GM19395 (cell line): Measurements from ENCODE around the gene KEL.

Source experiments
- ATAC-seq: cut with Tn5 transposase; IDR thresholded peaks from one replicate; pipeline ENCODE4 v1.9.1; 2021; ENCODE audit warnings: mild to moderate bottlenecking, moderate library complexity; ENCODE audit not compliant: unreplicated experiment

KEL gene

DNA sequence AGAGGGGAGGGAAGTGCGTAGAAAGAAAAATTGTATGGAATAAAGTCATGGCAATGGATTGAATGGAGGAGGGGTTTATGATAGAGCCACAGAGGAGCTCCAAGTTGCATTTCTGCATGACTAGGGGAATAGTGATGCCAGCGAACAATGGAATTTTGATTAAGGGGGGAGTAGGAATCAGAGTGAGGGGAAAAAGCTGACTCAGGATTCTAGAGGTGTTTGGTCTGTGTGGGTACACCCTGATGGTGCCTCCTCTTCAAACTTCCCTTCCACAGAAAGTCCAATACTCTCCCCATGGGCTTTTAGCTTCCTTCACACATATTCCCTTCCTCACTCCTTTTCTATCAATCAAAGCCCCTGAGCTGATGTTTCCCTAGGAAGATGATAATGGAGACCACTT, 1.8 kb upstream of the KEL start:
- ATAC-seq: no peak

DNA sequence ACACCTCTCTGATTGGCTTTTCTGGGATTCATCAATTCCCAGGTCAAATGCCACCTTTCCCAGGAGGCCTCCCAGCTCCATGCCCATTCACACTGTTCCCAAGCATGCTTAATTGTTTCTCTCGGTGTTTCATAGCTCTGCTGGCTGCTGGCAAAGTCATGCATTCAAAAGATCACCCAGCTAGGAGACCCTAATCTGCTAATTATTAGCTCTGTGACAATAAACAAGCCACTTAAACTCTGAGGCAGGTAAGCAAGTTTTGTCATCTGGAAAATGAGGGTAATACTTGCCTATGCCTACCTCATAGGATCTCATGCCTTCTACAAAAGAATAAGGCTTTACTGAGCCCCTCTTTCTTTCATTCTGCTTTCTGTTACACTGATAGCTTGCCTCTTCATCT, 828 bp upstream of the KEL start:
- no peak for ATAC-seq

DNA sequence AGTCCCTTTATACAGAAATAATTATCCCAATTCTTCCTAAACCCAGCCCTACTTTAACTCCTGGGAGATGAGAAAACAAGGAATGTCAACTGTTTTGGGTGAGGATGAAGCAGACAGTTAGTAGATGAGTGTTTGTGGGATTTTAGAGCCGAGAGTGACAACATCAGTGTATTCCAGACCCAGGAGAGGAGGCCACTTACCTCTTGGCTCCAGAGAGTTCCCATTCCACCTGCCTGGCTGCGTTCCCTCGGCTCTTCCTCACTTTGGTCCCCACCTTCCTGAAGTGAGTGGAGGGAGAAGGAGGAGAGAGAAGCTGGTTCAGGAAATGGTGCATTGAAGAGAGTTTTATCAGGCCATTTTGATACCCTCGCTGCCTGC, 579 bp downstream of the KEL start:
- ATAC-seq: no peak

DNA sequence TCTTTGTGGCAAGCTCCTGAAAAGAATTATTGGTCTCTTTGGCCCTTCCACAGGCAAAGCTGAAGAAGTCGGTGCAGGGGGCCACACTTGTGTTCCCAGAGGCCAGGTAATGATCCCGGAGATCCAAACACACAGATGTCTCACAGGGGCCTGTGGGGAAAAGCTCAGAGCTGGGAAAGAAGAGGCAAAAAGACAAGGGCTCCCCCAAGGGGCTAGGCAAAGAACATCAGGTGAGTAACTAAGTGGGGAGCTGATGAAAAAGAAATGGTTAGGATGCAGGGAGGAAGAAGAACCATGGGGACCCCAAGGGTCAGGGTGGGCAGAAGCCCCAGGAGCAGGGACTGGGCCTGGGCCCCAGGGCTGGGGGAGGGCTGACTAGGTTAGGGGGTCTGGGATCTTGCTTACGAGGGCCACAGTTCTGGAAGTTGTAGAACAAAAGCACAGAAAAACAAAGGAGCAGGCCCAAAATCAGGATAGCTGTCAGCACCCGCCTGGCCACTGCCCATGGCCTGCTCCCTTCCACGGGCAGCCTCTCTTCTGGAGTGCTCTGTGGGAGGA, 1.1 kb downstream of the KEL start:
- ATAC-seq: no peak

DNA sequence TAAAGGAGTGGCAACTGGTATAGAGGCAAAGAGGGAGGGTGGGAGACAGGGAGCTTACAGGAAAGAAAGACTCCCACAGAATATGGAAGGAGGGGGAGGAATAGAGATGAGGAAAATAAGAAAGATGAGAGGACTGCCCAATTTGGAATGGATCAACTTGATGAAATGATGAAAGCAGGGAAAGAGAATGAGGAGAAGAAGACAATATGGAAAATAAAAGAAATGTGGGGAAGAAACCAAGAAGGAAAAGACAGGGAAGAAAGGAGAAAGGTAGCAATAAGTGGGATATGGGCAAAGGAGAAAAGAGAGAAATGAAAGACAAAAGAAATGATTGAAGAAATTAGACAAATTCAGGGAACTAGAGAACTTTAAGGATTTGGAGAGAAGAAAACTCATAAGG, 3.0 kb downstream of the KEL start:
- ATAC-seq: no peak

DNA sequence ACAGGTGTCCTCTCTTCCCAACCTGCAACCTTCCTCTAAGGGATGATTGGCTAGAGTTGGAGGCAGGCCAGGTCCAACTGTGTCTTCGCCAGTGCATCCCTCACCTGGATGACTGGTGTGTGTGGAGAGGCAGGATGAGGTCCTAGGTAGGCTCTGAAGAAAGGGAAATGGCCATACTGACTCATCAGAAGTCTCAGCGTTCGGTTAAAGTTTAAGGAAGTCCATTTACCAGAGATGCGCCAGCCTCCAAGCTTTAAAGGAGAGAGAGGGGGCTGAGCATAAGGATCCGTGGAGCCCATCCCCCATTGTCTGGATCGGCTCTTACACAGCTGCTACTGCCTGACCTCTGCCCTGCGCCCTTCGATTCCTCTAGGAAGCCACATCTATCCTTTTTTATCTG, 4.4 kb downstream of the KEL start:
- no peak for ATAC-seq

DNA sequence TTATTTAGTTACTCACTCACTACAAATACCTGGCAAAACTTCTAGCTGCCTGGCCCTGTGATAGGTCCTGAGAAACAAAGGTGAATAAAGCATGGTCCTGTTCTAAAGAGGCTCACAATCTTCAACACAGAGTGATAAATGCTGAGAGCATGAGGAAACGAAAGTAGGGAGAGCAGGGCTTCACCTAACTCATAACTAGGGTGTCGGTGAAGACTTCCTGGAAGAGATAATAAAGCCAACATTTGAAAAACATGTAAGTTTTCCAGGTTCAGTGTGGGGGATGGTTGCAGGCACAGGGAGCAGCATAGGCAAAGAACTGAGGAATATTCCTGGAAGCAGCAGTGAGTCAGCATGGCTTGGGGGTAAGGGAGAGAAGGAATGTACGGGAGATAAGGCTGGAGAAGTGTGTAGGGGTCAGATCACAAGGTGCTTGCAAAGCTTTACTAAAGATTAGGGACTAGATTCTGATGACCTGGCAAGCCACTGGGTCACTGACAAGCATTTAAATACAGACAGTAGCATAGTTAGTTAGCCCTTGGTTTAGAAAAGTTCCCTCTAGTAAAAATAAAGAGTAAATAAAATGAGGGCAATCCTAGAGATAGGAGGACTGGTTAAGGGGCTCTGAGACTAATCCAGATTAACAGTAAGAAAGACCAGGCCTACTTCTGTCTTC, 5.1 kb downstream of the KEL start:
- ATAC-seq: no peak

DNA sequence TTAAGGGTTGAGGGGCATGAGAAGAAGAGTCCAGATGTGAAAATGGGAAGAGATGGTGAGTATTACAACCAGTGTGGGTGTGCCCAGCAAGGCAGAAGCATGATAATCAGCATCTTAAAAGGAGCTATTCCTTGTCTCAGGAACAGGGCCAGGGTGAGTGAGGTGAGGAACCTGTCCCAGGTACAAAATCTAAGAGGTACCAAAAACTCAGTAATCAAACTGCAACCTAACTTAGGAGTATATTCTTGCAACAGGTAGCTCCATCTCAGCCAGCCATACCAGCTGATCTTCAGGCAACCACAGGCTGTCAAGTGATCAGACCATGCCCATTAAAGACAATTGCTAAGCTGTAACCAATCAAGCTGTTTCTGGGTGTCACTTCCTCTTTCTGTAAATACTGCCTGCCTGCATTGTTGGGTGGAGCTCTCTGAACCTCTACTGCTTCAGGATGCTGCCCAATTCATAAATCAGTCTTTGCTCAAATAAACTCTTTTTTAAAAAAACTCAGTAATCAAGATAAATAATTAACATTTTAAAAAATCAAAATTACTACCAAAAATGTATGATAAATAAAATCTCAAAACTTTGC, 7.4 kb downstream of the KEL start:
- no peak for ATAC-seq

GRCh38 chr7:142950235-142950634, 11.9 kb downstream of the KEL start:
- no peak for ATAC-seq

- ATAC-seq: no peak
Observed at GRCh38 chr7:142948603-142949002, 13.6 kb downstream of the KEL start.

DNA sequence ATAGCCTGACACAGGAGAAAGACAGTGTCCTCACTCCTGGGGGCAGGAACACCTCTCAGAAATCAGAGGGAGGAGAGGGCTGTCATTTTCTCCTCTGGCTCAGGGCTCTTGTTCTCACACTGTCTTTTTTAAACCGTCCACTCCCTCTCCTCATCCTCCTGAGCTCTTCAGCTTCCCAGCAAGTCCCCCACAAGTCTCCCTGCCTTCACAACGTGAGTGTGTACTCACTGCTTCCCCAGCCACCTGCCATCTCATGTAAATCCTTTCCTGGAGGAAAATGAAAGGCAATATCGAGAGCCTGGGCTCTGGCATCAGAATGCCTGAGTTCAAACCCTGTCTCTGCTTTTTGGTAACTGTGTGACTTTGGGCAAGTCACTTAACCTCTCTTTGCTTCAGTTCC, 17.2 kb downstream of the KEL start:
- no peak for ATAC-seq

DNA sequence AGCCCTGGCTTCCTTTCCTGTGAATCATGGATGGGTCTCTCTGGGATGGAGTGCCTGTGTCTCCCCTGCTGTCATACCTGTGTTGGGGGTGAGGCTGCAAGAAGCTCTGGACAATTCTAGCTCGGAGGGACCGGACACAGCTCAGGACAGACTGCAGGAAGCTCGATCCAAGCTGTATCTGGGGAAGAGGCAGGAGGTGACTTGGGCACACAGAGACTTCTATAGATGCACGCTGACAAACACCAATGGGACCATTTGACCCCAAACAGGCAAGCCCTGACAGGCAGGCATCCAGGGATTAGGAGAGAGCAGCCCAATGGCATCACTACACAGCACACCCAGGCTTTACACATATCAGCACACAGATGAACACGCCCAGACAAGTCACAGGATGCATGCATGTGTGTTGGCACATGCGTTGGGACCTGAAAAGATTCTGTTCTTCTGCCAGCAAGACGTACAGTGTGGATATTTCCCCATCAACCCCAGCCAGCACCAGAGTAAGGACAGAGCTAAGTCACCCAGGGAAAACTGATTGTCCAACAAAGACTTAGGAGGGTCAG, 18.4 kb downstream of the KEL start:
- ATAC-seq: no peak

DNA sequence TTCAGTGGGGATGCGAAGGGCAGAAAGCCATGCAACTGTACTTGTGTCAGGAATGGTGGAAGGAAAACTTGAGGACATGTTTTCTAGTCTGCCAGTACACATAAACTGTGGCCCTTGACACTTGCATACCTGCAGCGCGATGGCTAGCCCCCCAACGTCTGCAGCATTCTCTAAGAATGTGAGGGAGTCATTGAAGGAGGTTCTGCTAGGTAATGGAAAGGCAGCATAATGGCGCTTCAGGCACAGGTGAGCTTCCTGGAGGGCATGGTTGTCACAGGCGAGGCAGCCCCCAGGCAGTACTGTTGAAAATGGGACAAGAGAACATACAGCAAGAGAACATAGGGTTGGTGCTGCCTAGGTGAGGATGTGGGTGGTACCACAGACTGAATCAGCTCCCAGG, 19.4 kb downstream of the KEL start:
- no peak for ATAC-seq

DNA sequence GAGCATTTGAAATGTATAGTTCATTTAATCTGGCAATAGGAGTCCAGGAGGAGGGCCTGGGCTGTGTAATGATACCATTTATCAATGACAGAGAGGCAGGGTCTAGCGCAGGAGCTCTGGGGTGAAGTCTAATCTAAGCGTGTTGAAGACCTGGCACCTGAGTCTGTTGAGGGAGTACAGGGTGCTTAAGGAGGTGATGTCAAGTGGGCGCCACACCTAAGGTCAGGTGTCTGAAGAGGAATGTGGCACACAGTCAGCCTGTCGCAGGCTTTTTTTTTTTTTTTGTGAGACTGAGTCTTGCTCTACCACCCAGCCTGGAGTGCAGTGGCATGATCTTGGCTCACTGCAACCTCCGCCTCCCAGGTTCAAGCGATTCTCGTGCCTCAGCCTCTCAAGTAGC, 20.6 kb downstream of the KEL start:
- no peak for ATAC-seq

DNA sequence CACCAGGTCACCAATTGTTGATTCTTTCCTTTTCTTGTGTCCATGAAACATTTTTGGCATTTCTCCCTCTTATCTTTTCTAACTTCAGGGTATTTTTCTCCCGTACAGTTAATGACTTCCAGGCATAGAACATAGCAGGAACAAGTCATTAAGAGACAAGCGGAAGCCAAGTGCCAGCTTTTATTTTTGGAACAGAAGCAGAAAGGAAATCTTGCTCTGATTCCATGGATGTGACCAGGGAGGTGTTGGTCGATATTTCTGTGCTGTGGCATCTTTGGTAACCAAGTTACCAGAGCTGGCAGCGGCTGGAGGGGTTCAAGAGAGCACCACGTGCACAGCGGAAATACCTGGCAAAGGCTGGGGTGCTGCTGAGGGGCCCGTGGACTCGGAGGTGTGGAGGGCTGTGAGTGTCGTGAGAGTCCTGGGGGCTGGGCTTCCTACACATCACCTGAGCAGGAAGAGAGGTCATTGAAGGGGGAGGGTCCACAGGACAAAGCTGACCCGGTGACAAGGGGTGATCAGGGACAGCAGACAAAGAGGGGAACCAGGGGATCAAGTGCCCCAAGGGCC, 21.1 kb downstream of the KEL start:
- no peak for ATAC-seq

DNA sequence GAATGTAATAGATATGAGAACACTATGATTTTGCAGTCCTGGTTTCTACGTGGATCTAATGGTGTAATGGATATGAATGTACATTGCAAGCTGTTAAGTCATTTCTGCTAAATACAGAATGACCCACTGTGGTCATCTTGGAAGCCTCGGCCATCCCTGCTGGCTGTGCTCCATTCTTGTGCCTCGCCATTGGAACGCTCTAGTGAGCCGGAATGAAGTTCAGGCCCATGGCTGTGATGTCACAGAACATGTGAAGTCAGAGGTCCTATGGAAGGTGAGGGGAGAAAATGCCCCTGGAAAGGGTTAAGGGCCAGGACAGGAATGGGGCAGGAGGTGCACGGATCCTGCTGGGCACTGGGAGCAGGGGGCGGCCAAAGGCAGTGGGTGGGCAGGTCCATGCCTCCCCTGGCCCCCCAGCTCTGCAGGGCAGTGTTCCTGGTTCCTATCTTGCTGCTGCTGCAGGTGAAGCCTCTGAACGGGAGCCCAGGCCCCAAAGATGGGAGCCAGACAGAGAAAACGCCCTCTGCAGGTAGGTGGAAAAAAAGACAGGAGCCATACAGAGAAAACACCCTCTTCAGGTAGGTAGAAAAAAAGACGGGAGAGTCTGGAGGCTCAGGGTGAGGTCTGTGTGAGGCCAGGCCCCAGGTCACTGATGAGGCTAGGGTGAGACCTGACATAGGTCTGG, 22.8 kb downstream of the KEL start, which contains the start of gene LLCFC1:
Gene LLCFC1, plus strand, starts transcription at position 259 of the 685 bp plus-strand sequence. Its CDS starts 138 bp downstream, at position 397.
- no peak for ATAC-seq

DNA sequence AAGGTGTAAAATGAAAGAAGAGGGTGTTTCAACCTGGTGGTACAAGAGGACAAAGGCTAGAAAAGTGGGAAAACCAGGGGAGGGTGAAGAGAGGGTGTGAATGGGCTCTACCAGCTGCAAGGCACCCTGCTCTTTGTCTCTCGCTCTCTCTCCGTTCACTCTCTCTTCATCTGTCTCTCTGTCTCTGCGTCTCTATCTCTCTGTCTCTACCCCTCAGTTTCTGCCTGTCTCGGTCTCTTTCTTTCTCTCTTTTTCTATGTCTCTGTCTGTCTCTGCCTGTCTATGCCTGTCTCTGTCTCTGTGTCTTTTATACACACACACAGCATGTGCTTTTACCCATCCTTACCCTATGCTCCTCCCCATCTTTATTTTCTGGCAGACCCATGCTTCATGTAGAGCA, 23.6 kb downstream of the KEL start:
- no peak for ATAC-seq

GRCh38 chr7:142935941-142936565, 26.1 kb downstream of the KEL start:
- ATAC-seq: no peak

DNA sequence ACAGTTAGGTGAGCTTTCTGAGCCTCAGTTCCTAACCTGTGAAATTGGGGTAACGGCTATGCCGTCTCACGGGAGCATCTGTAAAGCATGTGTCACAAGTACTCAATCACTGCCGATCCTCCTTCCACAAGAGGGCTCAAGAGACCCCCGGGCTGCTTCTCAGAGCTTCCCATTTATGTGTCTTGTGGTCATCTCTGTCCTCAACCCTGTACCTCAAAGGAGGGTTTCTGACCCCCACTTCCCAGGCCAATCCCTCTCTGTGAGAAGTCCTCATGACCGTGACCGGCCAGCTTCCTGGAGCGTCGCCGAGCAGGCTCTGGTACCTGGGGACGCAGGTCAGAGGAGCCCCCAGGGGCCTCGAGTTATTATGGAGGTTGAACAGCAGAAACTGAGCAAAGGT, 28.1 kb downstream of the KEL start:
- no peak for ATAC-seq

- ATAC-seq: no peak
Observed at GRCh38 chr7:142933624-142934023, 28.5 kb downstream of the KEL start, which contains the start of gene TRPV5. TSS of gene TRPV5 (minus strand) at chr7:142933746. CDS start at chr7:142933459, 287 bp downstream.

DNA sequence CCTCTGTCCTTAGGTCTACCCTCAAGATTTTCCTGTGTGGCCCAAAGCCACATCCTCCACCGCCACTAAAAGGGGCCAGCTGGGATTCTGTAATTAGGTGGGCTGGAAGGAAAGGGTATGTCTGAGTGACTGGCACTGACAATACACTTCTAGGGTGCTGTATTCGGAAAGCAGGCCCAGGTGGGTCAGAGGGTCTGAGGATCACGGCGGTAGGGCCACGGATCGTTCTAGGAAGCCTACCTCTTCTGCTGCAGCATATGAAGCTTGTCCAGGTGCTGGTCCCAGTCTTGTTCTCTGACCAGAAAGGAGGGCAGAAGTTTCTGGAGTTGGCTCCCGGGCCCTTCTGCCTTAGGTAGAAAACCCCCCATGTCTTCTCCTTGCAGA, 29.1 kb downstream of the KEL start:
- no peak for ATAC-seq
